T-cell (primary cell): Measurements from ENCODE around the gene MICAL3. TPM values are rescaled to one million over a fixed set of nuclear protein-coding genes. Genes with fewer than 3 reads are reported as not detected.
A peak's percentile ranks its signal among the peaks of the same experiment; 100 is the strongest.
"Not testable (repeated sequence)": the region's sequence is repeated elsewhere in the genome, so short reads cannot be mapped to it uniquely, and the experiment has no call there.

Experiments
- ATAC-seq, 4 experiments: fragments of 200-7000 bp in 3 of 4; fragments of 150-1000 bp in 1 of 4; cut with Tn5 transposase; replicated peaks in 1 of 4; 1 replicate in 3 of 4; 2 replicates in 1 of 4; pipeline ENCODE4 v1.10.0; 2021; ENCODE audit warnings: moderate library complexity in 3 of 4, mild to moderate bottlenecking in 2 of 4, moderate number of reproducible peaks in 1 of 4
- CTCF ChIA-PET, 2 donors: fragments of 300-600 bp; sonication (Branson Sonifier 250); formaldehyde crosslinking; loops; one replicate each; lab custom pipeline; 2022; ENCODE audit warnings: antibody characterized with exemption in 2 of 2; lab: Charles Lee
- POLR2A ChIA-PET, 2 donors: fragments of 300-600 bp; sonication (Branson Sonifier 250); formaldehyde crosslinking; loops; one replicate each; lab custom pipeline; 2022; ENCODE audit warnings: antibody characterized with exemption in 2 of 2; lab: Charles Lee
- DNase-seq, 35 experiments: peaks; one replicate each; pipeline versions ENCODE4 v3.0.0 to v3.0.0-alpha.2; 2013 to 2023
- H3K27ac ChIP-seq: one replicate; pipeline ENCODE4 v1.5.1; 2013; ENCODE audit warnings: low read length
- H3K27me3 ChIP-seq, 2 experiments: replicated peaks in 1 of 2; 1 replicate in 1 of 2; 2 replicates in 1 of 2; pipeline versions ENCODE4 v1.6.1 to v1.7.0; 2013; ENCODE audit warnings: low read length in 1 of 2, mixed read lengths in 1 of 2; ENCODE audit not compliant: control insufficient read depth in 2 of 2, insufficient read depth in 2 of 2; ENCODE audit errors: extremely low read depth in 1 of 2
- H3K36me3 ChIP-seq, 2 donors: 1 replicate in 1 of 2; 2 replicates in 1 of 2; pipeline versions ENCODE4 v1.6.1 to v1.7.0; 2013; ENCODE audit warnings: low read length in 1 of 2; ENCODE audit not compliant: control insufficient read depth in 2 of 2, insufficient read depth in 1 of 2; ENCODE audit errors: extremely low read depth in 1 of 2
- H3K4me1 ChIP-seq, 2 experiments: 1 replicate in 1 of 2; 2 replicates in 1 of 2; pipeline versions ENCODE4 v1.6.1 to v1.7.0; 2013; ENCODE audit warnings: low read length in 2 of 2, mixed read lengths in 1 of 2; ENCODE audit not compliant: insufficient read depth in 2 of 2, control insufficient read depth in 1 of 2; ENCODE audit errors: extremely low read depth in 1 of 2
- H3K4me3 ChIP-seq, 2 donors: 1 replicate in 1 of 2; 2 replicates in 1 of 2; pipeline versions ENCODE4 v1.5.1 to v1.7.0; 2013; ENCODE audit warnings: mild to moderate bottlenecking in 2 of 2, low read length in 1 of 2, moderate library complexity in 1 of 2; ENCODE audit not compliant: control insufficient read depth in 1 of 2; ENCODE audit errors: extremely low read depth in 1 of 2
- H3K9me3 ChIP-seq: 2 replicates; pipeline ENCODE4 v1.7.0; 2013
- H3K27ac Mint-ChIP-seq, 2 donors: one replicate each; pipeline ENCODE4 v1.8.0; 2020 to 2021; ENCODE audit warnings: mild to moderate bottlenecking in 2 of 2, mixed read lengths in 2 of 2
- H3K27me3 Mint-ChIP-seq, 2 donors: one replicate each; pipeline ENCODE4 v1.8.0; 2021 to 2022; ENCODE audit warnings: mixed read lengths in 2 of 2
- H3K36me3 Mint-ChIP-seq: one replicate; pipeline ENCODE4 v1.8.0; 2021; ENCODE audit warnings: mixed read lengths
- H3K4me1 Mint-ChIP-seq, 3 donors: one replicate each; pipeline ENCODE4 v1.8.0; 2020 to 2022; ENCODE audit warnings: mixed read lengths in 3 of 3, mild to moderate bottlenecking in 1 of 3
- H3K4me3 Mint-ChIP-seq, 3 donors: one replicate each; pipeline ENCODE4 v1.8.0; 2020 to 2022; ENCODE audit warnings: mild to moderate bottlenecking in 3 of 3, mixed read lengths in 3 of 3, moderate library complexity in 3 of 3
- H3K9me3 Mint-ChIP-seq, 3 donors: one replicate each; pipeline ENCODE4 v1.8.0; 2020 to 2022; ENCODE audit warnings: mixed read lengths in 3 of 3
- WGBS: methylation state at CpG from one replicate; pipeline ENCODE4 v1.1.5; 2013; ENCODE audit warnings: missing lambda C conversion rate; ENCODE audit not compliant: insufficient coverage; 5-methylcytosine and 5-hydroxymethylcytosine counted together
- total RNA-seq, 35 experiments: library from RNA in 6 of 35; stranded (reverse) in 6 of 35; fragments of 120-200 nt in 1 of 35; gene quantifications; one replicate each; pipeline versions ENCODE4 v1.2.1 to v1.2.4 and lab custom pipeline; 2013 to 2026

Gene MICAL3
- total RNA-seq, 5 donors from 2014 or later (not counting 1 experiment from before 2014, with no cell fraction given) = 19.1 to 37.5 (median 22.3) TPM

DNA sequence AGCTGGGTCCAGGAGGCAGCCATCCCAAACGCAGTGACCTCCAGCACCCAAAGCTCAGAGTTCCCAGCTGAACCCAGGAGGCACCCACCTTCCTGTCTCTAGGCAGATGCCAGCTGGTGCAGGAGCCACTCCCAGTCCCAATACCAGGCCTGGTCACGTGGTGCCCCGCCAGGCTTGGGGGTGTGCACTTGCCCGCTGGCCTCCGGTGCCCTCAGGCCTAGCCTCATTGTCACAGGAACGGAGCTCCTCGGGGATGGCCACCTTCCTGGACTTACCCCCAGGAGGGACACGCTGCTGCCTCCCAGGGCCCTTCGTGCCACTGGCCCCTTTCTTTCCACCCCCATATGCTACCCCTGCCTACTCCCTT, 254.7 kb downstream of the MICAL3 start:
- Histone ChIP-seq H3K4me1 (peaks cover 20 to 75% of the 10 kb centered on the region in 2 experiments), H3K9me3 (no peaks in the 10 kb centered on the region), H3K4me3 (no peak overlapping the region), H3K27me3 (no peaks in the 10 kb centered on the region), H3K36me3 (no peaks in the 10 kb centered on the region), H3K27ac (no peak overlapping the region)
- no peaks in the 10 kb centered on the region for H3K9me3 Mint-ChIP-seq
- WGBS = 98% methylated on average over 9 of the region's 9 CpGs
- H3K4me3 Mint-ChIP-seq = peak overlapping the region in 1 of 3 donors; percentile 19
- H3K36me3 Mint-ChIP-seq = peaks cover 3% of the 10 kb centered on the region
- ChIA-PET POLR2A (interaction anchor here in 1 of 2 donors (0.5 kb wide), 1 partner anchor 11 kb away, joined by 6 read pairs; no protein-coding TSS in a partner anchor), CTCF (interaction anchor here in 1 of 2 donors (0.6 kb wide), 1 partner anchor 27 kb away, joined by 3 read pairs; no protein-coding TSS in a partner anchor)
- peaks cover 64 to 65% (median 64%) of the 10 kb centered on the region in 3 donors for H3K4me1 Mint-ChIP-seq
- DNase-seq = no peak
- H3K27me3 Mint-ChIP-seq = no peaks in the 10 kb centered on the region
- ATAC-seq = no peak
- peak overlapping the region in 1 of 2 donors; percentile 71 for H3K27ac Mint-ChIP-seq

DNA sequence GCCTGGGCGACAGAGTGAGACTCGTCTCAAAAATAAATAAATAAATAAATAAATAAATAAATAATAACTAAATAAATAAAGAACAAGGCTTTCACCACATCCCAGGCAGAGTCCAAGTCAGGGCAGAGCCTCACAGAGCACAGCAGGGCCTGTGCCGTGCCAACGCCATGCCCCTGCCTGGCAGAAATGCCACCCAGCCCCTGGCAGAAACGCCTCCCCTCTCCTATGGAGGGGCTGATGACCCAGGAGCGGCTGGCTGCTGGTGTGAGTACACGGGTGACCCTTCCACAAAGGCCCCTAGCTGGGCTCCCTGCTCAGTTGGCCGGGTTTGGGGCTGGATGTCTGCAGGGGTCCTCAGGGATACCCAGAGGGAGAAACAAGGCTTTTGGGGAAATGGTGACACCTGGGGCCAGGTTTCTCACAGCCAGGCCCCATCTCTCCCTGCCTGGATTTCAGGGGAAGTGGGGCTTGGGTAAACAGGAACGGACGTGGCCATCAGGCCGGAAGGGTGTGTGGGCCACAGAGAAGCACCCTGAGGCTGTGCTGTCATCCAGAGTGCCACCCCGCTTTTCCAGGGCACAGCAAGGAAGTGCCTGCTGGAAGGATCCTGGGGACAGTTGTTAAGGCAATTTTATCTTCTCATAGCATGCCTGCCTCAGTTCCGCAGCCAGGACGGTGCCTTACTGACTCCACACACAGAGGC, 255.2 kb downstream of the MICAL3 start:
- peaks cover 3% of the 10 kb centered on the region for H3K36me3 Mint-ChIP-seq
- no peak for DNase-seq
- Histone ChIP-seq H3K27me3 (no peaks in the 10 kb centered on the region), H3K27ac (no peak overlapping the region), H3K4me3 (no peak overlapping the region), H3K9me3 (no peaks in the 10 kb centered on the region), H3K36me3 (no peaks in the 10 kb centered on the region), H3K4me1 (peaks cover 18 to 74% of the 10 kb centered on the region in 2 experiments)
- no peaks in the 10 kb centered on the region for H3K27me3 Mint-ChIP-seq
- 88% methylated on average over 9 of the region's 14 CpGs for WGBS
- H3K9me3 Mint-ChIP-seq = no peaks in the 10 kb centered on the region
- H3K27ac Mint-ChIP-seq = peak overlapping the region in 1 of 2 donors; percentile 71
- H3K4me3 Mint-ChIP-seq = peak overlapping the region in 1 of 3 donors; percentile 19
- H3K4me1 Mint-ChIP-seq = peaks cover 67 to 69% (median 68%) of the 10 kb centered on the region in 3 donors
- CTCF ChIA-PET = interaction anchor here in 1 of 2 donors (0.7 kb wide), 1 partner anchor 29 kb away, joined by 4 read pairs; no protein-coding TSS in a partner anchor
- ATAC-seq = no peak
- POLR2A ChIA-PET = interaction anchor here in 1 of 2 donors (0.5 kb wide), 1 partner anchor 10 kb away, joined by 6 read pairs; no protein-coding TSS in a partner anchor

- Mint-ChIP-seq H3K4me3 (peak overlapping the region; percentile 49 to 68 (median 66)), H3K4me1 (peaks cover 63 to 67% (median 64%) of the 10 kb centered on the region in 3 donors), H3K36me3 (peaks cover 3% of the 10 kb centered on the region), H3K27ac (peak overlapping the region; percentile 79 to 87), H3K27me3 (no peaks in the 10 kb centered on the region), H3K9me3 (no peaks in the 10 kb centered on the region)
- ATAC-seq (peak; percentile 81 to 93 (median 87)), DNase-seq (peak in 28 of 35 experiments; percentile 19 to 71 (median 44))
- Histone ChIP-seq H3K27me3 (no peaks in the 10 kb centered on the region), H3K36me3 (no peaks in the 10 kb centered on the region), H3K9me3 (no peaks in the 10 kb centered on the region), H3K27ac (peak overlapping the region; percentile 21), H3K4me1 (peaks cover 13 to 64% of the 10 kb centered on the region in 2 experiments), H3K4me3 (peak overlapping the region in 1 of 2 donors; percentile 23)
- CTCF ChIA-PET = interaction anchor here in 1 of 2 donors (0.8 to 1.2 kb wide), 3 partner anchors 10 to 20 kb away, joined by 3 to 11 read pairs (median 3); no protein-coding TSS in a partner anchor
- POLR2A ChIA-PET = interaction anchor here in 1 of 2 donors (0.6 kb wide), 1 partner anchor 50 kb away, joined by 6 read pairs; no protein-coding TSS in a partner anchor
- 14% methylated on average over 9 of the region's 14 CpGs for WGBS
These were observed 256.9 kb downstream of the MICAL3 start for GRCh38 chr22:17767233-17768065.

GRCh38 chr22:17764852-17765251, 259.5 kb downstream of the MICAL3 start:
- POLR2A ChIA-PET, CTCF ChIA-PET, H3K27ac ChIP-seq, H3K9me3 Mint-ChIP-seq, DNase-seq, ATAC-seq, H3K4me3 Mint-ChIP-seq, H3K9me3 ChIP-seq, H3K36me3 Mint-ChIP-seq, H3K27ac Mint-ChIP-seq, H3K27me3 Mint-ChIP-seq, H3K4me3 ChIP-seq, H3K27me3 ChIP-seq, H3K36me3 ChIP-seq: not testable (repeated sequence)
- peaks cover 54 to 58% (median 57%) of the 10 kb centered on the region in 3 donors for H3K4me1 Mint-ChIP-seq
- H3K4me1 ChIP-seq = peaks cover 7 to 47% of the 10 kb centered on the region in 2 experiments
- WGBS = 76% methylated on average over 2 of the region's 5 CpGs

GRCh38 chr22:17764036-17764435, 260.3 kb downstream of the MICAL3 start:
- Histone ChIP-seq H3K27ac (no peak overlapping the region), H3K4me1 (peaks cover 7 to 39% of the 10 kb centered on the region in 2 experiments), H3K9me3 (no peaks in the 10 kb centered on the region), H3K36me3 (no peaks in the 10 kb centered on the region), H3K4me3 (no peak overlapping the region), H3K27me3 (no peaks in the 10 kb centered on the region)
- Mint-ChIP-seq H3K27ac (peak overlapping the region; percentile 0 to 2), H3K4me3 (peak overlapping the region in 1 of 3 donors; percentile 28), H3K9me3 (no peaks in the 10 kb centered on the region), H3K4me1 (peaks cover 50 to 53% (median 51%) of the 10 kb centered on the region in 3 donors), H3K36me3 (no peaks in the 10 kb centered on the region), H3K27me3 (no peaks in the 10 kb centered on the region)
- CTCF ChIA-PET = interaction anchor here in 1 of 2 donors (0.7 kb wide), 1 partner anchor 12 kb away, joined by 3 read pairs; no protein-coding TSS in a partner anchor
- POLR2A ChIA-PET = no interaction called here
- ATAC-seq (no peak), DNase-seq (no peak)
- WGBS = 100% methylated on average over 2 of the region's 5 CpGs

DNA sequence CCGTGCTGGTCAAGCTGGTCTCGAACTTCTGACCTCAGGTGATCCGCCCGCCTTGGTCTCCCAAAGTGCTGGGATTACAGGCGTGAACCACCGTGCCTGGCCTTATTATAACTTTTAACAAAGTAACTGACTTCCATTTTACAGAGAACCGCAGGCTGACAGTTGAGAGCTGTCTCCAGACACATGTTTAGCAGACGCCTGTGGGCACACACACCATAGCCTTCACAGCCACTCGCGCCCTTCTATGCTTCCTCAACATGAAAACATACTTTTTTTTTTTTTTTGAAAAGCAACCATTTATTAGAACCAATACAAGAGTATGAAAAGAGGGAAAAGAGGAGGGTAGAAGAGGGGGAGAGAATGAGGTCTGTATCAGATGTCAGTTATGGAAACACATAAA, 260.9 kb downstream of the MICAL3 start:
- Mint-ChIP-seq H3K4me1 (peaks cover 49 to 54% (median 49%) of the 10 kb centered on the region in 3 donors), H3K27ac (peak overlapping the region in 1 of 2 donors; percentile 37)
- H3K4me3 ChIP-seq, H3K36me3 ChIP-seq, H3K9me3 ChIP-seq, H3K27me3 Mint-ChIP-seq, ATAC-seq, H3K9me3 Mint-ChIP-seq, DNase-seq, H3K36me3 Mint-ChIP-seq, H3K27ac ChIP-seq, H3K27me3 ChIP-seq, CTCF ChIA-PET, H3K4me3 Mint-ChIP-seq, POLR2A ChIA-PET: not testable (repeated sequence)
- no CpG with 5 or more reads among the region's 10 CpGs for WGBS
- peaks cover 7 to 36% of the 10 kb centered on the region in 2 experiments for H3K4me1 ChIP-seq
